ENCODE measurements around the gene STXBP6.

Gene STXBP6

GRCh38 chr14:25050269-25051150 lies 563 bp upstream of the STXBP6 start:
- TF ChIP-seq REST (IDR thresholded peaks at IDR 0.05; ENCODE audit: low read depth): no peak
- TF ChIP-seq ZBTB7A (IDR thresholded peaks at IDR 0.05; ENCODE audit: low read depth): 0 out of 2 replicates have a peak, but pooled peaks have one; percentile 39

- TF ChIP-seq TCF12 (IDR thresholded peaks at IDR 0.05; ENCODE audit: low read depth) (no peak), TEAD4 (IDR thresholded peaks at IDR 0.05) (no peak), TAF1 (IDR thresholded peaks at IDR 0.05; ENCODE audit: low read depth) (0 out of 2 replicates have a peak, but pooled peaks have one; percentile 25), YY1 (IDR thresholded peaks at IDR 0.05; ENCODE audit: low read depth) (no peak), MAX (IDR thresholded peaks at IDR 0.05) (0 out of 2 replicates have a peak, but pooled peaks have one; percentile 30), REST (IDR thresholded peaks at IDR 0.05; ENCODE audit: low read depth) (no peak), USF1 (IDR thresholded peaks at IDR 0.05) (no peak), NFIC (IDR thresholded peaks at IDR 0.05) (no peak), ZBTB7A (IDR thresholded peaks at IDR 0.05; ENCODE audit: low read depth) (peak; percentile 29; the same call in 1 of the 2 replicates), CREB1 (IDR thresholded peaks at IDR 0.05; ENCODE audit: low read depth) (no peak), EP300 (IDR thresholded peaks at IDR 0.05; ENCODE audit: borderline replicate concordance) (no peak), FOXM1 (IDR thresholded peaks at IDR 0.05; ENCODE audit: borderline replicate concordance, low read depth) (no peak), RAD21 (IDR thresholded peaks at IDR 0.05; ENCODE audit: low read depth) (no peak), CEBPB (IDR thresholded peaks at IDR 0.05) (no peak), EGR1 (IDR thresholded peaks at IDR 0.05) (no peak)
Observed at GRCh38 chr14:25049093-25049567, 817 bp downstream of the STXBP6 start.

DNA sequence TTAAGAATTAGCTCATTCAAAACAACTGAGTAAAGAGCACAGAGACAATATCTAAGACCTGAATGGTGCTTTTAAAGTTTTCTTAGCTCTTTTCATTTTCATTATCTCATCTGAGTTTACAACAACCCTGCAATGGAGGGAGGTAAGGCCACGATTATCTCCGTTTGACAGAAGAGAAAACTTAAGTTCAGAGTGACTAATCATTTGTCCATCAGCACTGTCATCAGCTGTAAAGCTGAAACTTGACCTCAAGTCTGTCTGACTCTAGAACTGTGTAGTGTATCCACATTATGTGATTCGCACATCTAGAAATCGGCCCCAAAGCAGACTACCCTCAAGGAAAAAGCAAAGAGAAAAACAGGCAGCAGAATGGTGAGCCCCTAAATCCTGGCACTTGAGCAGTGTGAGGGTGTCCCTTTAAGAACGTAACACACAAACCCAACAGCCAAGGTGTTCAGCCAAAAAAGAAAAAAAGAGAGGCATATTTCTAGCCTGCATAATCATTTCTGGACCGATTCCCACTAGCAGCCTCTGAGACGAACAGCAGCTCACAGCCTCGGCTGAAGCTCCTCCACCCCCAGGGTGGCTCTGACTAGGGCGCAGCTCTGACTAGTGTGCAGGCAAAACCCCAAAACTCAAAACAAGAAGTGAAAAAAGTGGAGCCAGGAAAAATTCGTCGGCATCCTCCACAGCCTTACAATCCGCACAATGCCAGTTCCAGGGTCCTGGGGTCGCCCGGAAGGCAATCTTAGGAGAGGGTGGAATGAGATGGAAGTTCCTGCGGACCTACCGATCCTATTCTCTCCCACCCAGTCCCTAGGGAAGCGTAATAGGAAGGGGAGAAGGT lies 1.6 kb downstream of the STXBP6 start:
- TF ChIP-seq NFIC (IDR thresholded peaks at IDR 0.05) (peak; percentile 72), RAD21 (IDR thresholded peaks at IDR 0.05; ENCODE audit: low read depth) (no peak), TCF12 (IDR thresholded peaks at IDR 0.05; ENCODE audit: low read depth) (no peak), MAX (IDR thresholded peaks at IDR 0.05) (no peak)

- TF ChIP-seq EP300 (IDR thresholded peaks at IDR 0.05; ENCODE audit: borderline replicate concordance) (no peak), EGR1 (IDR thresholded peaks at IDR 0.05) (no peak), REST (IDR thresholded peaks at IDR 0.05; ENCODE audit: low read depth) (no peak), TEAD4 (IDR thresholded peaks at IDR 0.05) (no peak), ZBTB7A (IDR thresholded peaks at IDR 0.05; ENCODE audit: low read depth) (no peak)
Observed at GRCh38 chr14:25046301-25046943, 3.5 kb downstream of the STXBP6 start.

All from Ishikawa (cell line).